ENCODE results near the gene ZC3H12A.

Gene ZC3H12A

GRCh38 chr1:37477946-37478345, 3.6 kb downstream of the ZC3H12A start:
- no peak overlapping the region for H3K4me3 ChIP-seq
- DNase-seq (ENCODE audit: low spot score in 2 of 2) = no peak
- no peaks in the 10 kb centered on the region for H3K27me3 ChIP-seq (ENCODE audit: low read depth)
- H3K9me3 ChIP-seq = no peaks in the 10 kb centered on the region
- in situ Hi-C loops (cut with MboI; ENCODE audit: low sequenced_read_pairs) = no loop called here
- H3K36me3 ChIP-seq (replicated peaks) = peaks cover 67% of the 10 kb centered on the region
- peaks cover 19% of the 10 kb centered on the region for H3K4me1 ChIP-seq

- no peak for DNase-seq (ENCODE audit: low spot score in 2 of 2)
- Histone ChIP-seq H3K9me3 (no peaks in the 10 kb centered on the region), H3K36me3 (replicated peaks) (peaks cover 70% of the 10 kb centered on the region), H3K4me3 (no peak overlapping the region), H3K27me3 (ENCODE audit: low read depth) (no peaks in the 10 kb centered on the region), H3K4me1 (peaks cover 19% of the 10 kb centered on the region)
- in situ Hi-C loops (cut with MboI; ENCODE audit: low sequenced_read_pairs) = no loop called here
These were observed 4.1 kb downstream of the ZC3H12A start for GRCh38 chr1:37478451-37478881.

- Histone ChIP-seq H3K4me1 (peaks cover 16% of the 10 kb centered on the region), H3K4me3 (no peak overlapping the region), H3K27me3 (ENCODE audit: low read depth) (no peaks in the 10 kb centered on the region), H3K9me3 (no peaks in the 10 kb centered on the region), H3K36me3 (replicated peaks) (peaks cover 73% of the 10 kb centered on the region)
- no peak for DNase-seq (ENCODE audit: low spot score in 2 of 2)
- in situ Hi-C loops (cut with MboI; ENCODE audit: low sequenced_read_pairs) = no loop called here
These were observed 4.5 kb downstream of the ZC3H12A start for GRCh38 chr1:37478890-37479254.

GRCh38 chr1:37479255-37480124, 5.1 kb downstream of the ZC3H12A start:
- no peak overlapping the region for H3K4me3 ChIP-seq
- no peaks in the 10 kb centered on the region for H3K27me3 ChIP-seq (ENCODE audit: low read depth)
- peaks cover 76% of the 10 kb centered on the region for H3K36me3 ChIP-seq (replicated peaks)
- no peaks in the 10 kb centered on the region for H3K9me3 ChIP-seq
- DNase-seq (ENCODE audit: low spot score in 2 of 2) = no peak
- peaks cover 14% of the 10 kb centered on the region for H3K4me1 ChIP-seq
- in situ Hi-C loops (cut with MboI; ENCODE audit: low sequenced_read_pairs) = no loop called here

- Histone ChIP-seq H3K9me3 (no peaks in the 10 kb centered on the region), H3K27me3 (ENCODE audit: low read depth) (no peaks in the 10 kb centered on the region), H3K4me1 (peaks cover 14% of the 10 kb centered on the region), H3K36me3 (replicated peaks) (peaks cover 78% of the 10 kb centered on the region), H3K4me3 (no peak overlapping the region)
- DNase-seq (ENCODE audit: low spot score in 2 of 2) = no peak
- in situ Hi-C loops (cut with MboI; ENCODE audit: low sequenced_read_pairs) = no loop called here
These were observed 5.7 kb downstream of the ZC3H12A start for GRCh38 chr1:37480125-37480466.

- H3K36me3 ChIP-seq (replicated peaks) = peaks cover 77% of the 10 kb centered on the region
- H3K4me1 ChIP-seq = peaks cover 12% of the 10 kb centered on the region
- H3K9me3 ChIP-seq = no peaks in the 10 kb centered on the region
- no peaks in the 10 kb centered on the region for H3K27me3 ChIP-seq (ENCODE audit: low read depth)
- in situ Hi-C loops (cut with MboI; ENCODE audit: low sequenced_read_pairs) = no loop called here
- H3K4me3 ChIP-seq = no peak overlapping the region
- no peak for DNase-seq (ENCODE audit: low spot score in 2 of 2)
These were observed 6.4 kb downstream of the ZC3H12A start for GRCh38 chr1:37480581-37481288.

- no peak for DNase-seq (ENCODE audit: low spot score in 2 of 2)
- Histone ChIP-seq H3K27me3 (ENCODE audit: low read depth) (no peaks in the 10 kb centered on the region), H3K4me1 (peaks cover 5% of the 10 kb centered on the region), H3K9me3 (no peaks in the 10 kb centered on the region), H3K4me3 (no peak overlapping the region), H3K36me3 (replicated peaks) (peaks cover 70% of the 10 kb centered on the region)
- in situ Hi-C loops (cut with MboI; ENCODE audit: low sequenced_read_pairs) = no loop called here
These were observed 7.1 kb downstream of the ZC3H12A start for GRCh38 chr1:37481289-37482003.

GRCh38 chr1:37482004-37482785, 7.8 kb downstream of the ZC3H12A start:
- no peak for DNase-seq (ENCODE audit: low spot score in 2 of 2)
- no peaks in the 10 kb centered on the region for H3K9me3 ChIP-seq
- peaks cover 62% of the 10 kb centered on the region for H3K36me3 ChIP-seq (replicated peaks)
- H3K4me1 ChIP-seq = no peaks in the 10 kb centered on the region
- H3K27me3 ChIP-seq (ENCODE audit: low read depth) = no peaks in the 10 kb centered on the region
- in situ Hi-C loops (cut with MboI; ENCODE audit: low sequenced_read_pairs) = no loop called here
- H3K4me3 ChIP-seq = no peak overlapping the region

- Histone ChIP-seq H3K4me1 (no peaks in the 10 kb centered on the region), H3K27me3 (ENCODE audit: low read depth) (no peaks in the 10 kb centered on the region), H3K4me3 (no peak overlapping the region), H3K36me3 (replicated peaks) (peaks cover 55% of the 10 kb centered on the region), H3K9me3 (no peaks in the 10 kb centered on the region)
- DNase-seq (ENCODE audit: low spot score in 2 of 2) = no peak
- in situ Hi-C loops (cut with MboI; ENCODE audit: low sequenced_read_pairs) = no loop called here
These were observed 8.7 kb downstream of the ZC3H12A start for GRCh38 chr1:37482796-37483744.

- Histone ChIP-seq H3K4me1 (no peaks in the 10 kb centered on the region), H3K36me3 (replicated peaks) (peaks cover 51% of the 10 kb centered on the region), H3K4me3 (no peak overlapping the region), H3K27me3 (ENCODE audit: low read depth) (no peaks in the 10 kb centered on the region), H3K9me3 (no peaks in the 10 kb centered on the region)
- no peak for DNase-seq (ENCODE audit: low spot score in 2 of 2)
- in situ Hi-C loops (cut with MboI; ENCODE audit: low sequenced_read_pairs) = no loop called here
These were observed 9.4 kb downstream of the ZC3H12A start for GRCh38 chr1:37483785-37484184.

- DNase-seq (ENCODE audit: low spot score in 2 of 2) = no peak
- H3K4me1 ChIP-seq = no peaks in the 10 kb centered on the region
- in situ Hi-C loops (cut with MboI; ENCODE audit: low sequenced_read_pairs) = no loop called here
- peaks cover 46% of the 10 kb centered on the region for H3K36me3 ChIP-seq (replicated peaks)
- no peaks in the 10 kb centered on the region for H3K27me3 ChIP-seq (ENCODE audit: low read depth)
- H3K9me3 ChIP-seq = no peaks in the 10 kb centered on the region
- no peak overlapping the region for H3K4me3 ChIP-seq
These were observed 10.1 kb downstream of the ZC3H12A start for GRCh38 chr1:37484325-37485051.

Measured in HAP-1 (cell line).